NCI-H2081 treated with DMSO at 0.1 percent for 48 hours (cell line): Measurements from ENCODE around the gene LPO.

Experiments used
- DNase-seq: peaks from one replicate; lab custom pipeline; 2025; lab: John Stamatoyannopoulos, UW

Gene LPO

GRCh38 chr17:58262149-58262548 is 23.8 kb downstream of the LPO start:
- DNase-seq: no peak

- DNase-seq: no peak
These were observed 25.4 kb downstream of the LPO start for GRCh38 chr17:58263773-58264172.

- DNase-seq: no peak
These were observed 26.2 kb downstream of the LPO start for GRCh38 chr17:58264407-58265103.

- DNase-seq: no peak
These were observed 26.9 kb downstream of the LPO start for GRCh38 chr17:58265271-58265670.

GRCh38 chr17:58265902-58266875 is 27.8 kb downstream of the LPO start:
- no peak for DNase-seq

GRCh38 chr17:58267347-58268324 is 29.3 kb downstream of the LPO start:
- DNase-seq: no peak

- DNase-seq: no peak
These were observed 29.9 kb downstream of the LPO start for GRCh38 chr17:58268326-58268725.

GRCh38 chr17:58268774-58269556 is 30.6 kb downstream of the LPO start:
- no peak for DNase-seq

GRCh38 chr17:58269557-58270291 is 31.3 kb downstream of the LPO start:
- no peak for DNase-seq

GRCh38 chr17:58270476-58271215 is 32.3 kb downstream of the LPO start:
- no peak for DNase-seq

- DNase-seq: no peak
These were observed 33.0 kb downstream of the LPO start for GRCh38 chr17:58271216-58271931.

- DNase-seq: no peak
These were observed 34.2 kb downstream of the LPO start for GRCh38 chr17:58272367-58273280.

GRCh38 chr17:58273453-58274104 is 35.2 kb downstream of the LPO start:
- DNase-seq: no peak

GRCh38 chr17:58275417-58275816 is 37.0 kb downstream of the LPO start:
- DNase-seq: no peak

GRCh38 chr17:58276423-58276822 is 38.0 kb downstream of the LPO start:
- no peak for DNase-seq

GRCh38 chr17:58277107-58277801 is 38.9 kb downstream of the LPO start:
- DNase-seq: no peak
